ENCODE measurements around the gene CLEC4G.
"Not testable (repeated sequence)": the region's sequence is repeated elsewhere in the genome, so short reads cannot be mapped to it uniquely, and the experiment has no call there.

The CLEC4G gene

DNA sequence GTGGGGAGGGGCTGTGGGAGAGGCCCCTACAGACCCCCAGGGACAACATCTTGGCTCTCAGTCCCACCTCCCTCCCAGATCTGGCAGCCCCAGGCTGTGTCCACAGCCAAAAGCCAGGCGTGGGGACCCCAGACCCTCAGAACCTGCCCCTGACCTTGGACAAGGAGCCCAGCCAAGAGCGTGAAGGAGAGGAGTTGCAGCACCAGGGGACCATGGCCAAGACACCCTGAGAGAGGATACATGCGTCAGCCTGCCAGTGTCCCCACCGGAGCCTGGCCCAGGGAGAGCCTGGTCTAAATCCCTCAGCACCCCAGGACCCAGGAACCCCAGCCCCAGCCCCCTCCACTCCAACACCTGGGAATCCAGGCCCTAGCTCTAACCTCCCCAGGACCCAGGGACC is 14.4 kb upstream of the CLEC4G start:
- not testable (repeated sequence) for DNase-seq

GRCh38 chr19:7744871-7745650 is 13.2 kb upstream of the CLEC4G start:
- no peak for DNase-seq

GRCh38 chr19:7744199-7744786 is 12.4 kb upstream of the CLEC4G start:
- no peak for DNase-seq

GRCh38 chr19:7743425-7743841 is 11.5 kb upstream of the CLEC4G start:
- no peak for DNase-seq

DNA sequence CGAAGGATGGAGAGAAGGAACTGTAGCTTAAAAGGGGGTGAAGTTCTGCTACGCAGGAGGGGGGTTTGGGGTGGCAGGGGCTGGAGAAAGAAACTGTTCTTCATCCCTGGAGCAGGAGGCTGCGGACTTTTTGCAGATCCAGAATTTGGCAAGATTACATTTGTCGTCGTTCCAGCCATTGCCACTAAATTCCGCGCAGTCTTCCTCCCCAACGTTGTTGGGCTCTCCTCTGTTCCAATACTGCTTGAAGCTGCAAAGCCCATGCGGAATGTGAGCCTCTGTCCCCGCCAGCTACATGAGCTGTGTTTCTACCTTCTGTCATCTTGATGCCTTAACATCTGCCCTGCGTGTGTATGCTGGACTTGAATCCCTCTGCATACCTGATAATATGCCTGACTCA is 11.1 kb upstream of the CLEC4G start:
- DNase-seq = no peak

DNA sequence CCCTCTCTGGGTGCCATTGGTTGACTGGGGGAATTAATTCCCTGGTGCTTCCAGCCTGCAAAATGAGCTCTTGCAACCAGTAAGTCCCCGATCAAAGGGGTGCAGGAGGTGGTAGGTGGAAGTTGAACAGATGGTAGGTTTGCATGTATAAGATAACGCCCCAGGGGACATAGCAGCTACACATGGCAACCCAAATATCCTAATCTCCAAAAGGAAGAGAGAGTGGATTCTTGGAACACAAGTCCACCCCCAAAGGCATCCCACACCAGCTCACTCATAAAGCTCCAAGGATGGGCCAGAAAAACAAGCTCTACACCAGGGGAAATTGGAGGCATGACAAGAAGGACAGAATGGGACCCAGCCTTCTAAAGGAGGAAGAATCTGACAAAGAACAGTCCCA is 10.7 kb upstream of the CLEC4G start:
- DNase-seq = no peak

DNA sequence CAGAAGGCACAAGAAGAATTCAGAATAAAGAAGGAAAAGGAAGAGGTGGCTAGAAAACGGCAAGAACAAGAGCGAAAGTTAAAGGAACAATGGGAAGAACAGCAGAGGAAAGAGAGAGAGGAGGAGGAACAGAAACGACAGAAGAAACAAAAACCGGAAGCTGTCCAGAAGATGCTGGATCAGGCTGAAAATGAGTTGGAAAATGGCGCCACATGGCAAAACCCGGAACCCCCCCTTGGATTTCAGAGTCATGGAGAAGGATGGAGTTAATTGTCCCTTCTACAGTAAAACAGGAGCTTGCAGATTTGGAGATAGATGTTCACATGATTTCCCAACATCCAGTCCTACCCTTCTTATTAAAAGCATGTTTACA is 8.8 kb upstream of the CLEC4G start:
- no peak for DNase-seq

DNA sequence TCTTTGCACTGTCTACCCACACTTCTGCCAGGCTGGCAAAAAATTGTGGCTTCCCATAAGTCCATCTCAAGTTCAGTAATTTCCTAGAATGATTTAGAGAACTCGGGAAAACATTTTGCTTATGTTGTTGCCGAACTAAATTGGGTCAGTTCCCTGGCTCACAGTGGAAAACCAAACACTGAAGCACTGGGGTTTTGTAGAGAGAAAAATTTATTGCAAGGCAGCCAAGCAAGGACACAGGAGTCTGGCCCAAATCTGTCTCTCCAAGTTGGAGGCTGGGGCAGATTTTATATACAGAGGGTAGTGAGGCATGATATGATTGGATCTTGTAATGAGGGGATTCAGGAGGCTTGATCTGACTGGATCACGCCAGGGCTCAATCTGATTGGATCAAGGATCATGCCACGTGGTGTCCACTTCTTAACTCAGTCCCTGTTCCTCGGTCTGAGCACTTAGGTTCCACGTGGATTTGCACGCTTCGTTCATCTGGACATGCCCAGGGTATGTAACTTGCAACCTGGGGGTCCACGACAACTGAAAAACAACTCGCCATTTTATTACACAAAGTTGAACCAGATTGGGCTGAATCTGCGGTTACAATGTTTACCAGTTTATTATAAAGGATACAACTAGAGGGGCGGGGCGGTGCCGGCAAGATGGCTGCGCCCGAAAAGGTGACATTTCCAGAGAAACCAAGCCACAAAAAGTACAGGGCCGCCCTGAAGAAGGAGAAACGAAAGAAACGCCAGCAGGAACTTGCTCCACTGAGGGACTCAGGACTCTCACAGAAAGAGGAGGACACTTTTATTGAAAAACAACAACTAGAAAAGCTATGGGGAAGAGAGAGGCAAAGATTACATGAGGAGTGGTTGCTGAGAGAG is 8.1 kb upstream of the CLEC4G start:
- no peak for DNase-seq

GRCh38 chr19:7739211-7739755 is 7.4 kb upstream of the CLEC4G start:
- no peak for DNase-seq

- no peak for DNase-seq
These were observed 6.1 kb upstream of the CLEC4G start for GRCh38 chr19:7738023-7738422.

DNA sequence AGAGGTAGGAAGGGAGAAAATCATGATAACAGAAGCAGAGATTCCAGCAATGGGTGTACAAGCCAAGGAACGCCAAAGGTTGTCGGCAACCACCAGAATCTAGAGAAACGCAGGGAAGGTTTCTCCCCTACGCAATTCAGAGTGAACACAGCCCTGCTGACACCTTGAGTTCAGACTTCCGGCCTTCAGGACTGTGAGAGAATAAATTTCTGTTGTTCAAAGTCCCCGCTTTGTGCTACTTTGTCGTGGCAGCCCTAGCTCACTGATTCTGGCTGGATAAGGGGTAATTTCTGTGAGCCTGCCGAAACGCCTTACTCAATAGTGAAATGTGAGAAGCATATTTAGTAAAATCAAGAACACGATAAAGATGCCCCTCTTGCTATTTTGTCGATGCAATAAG is 5.3 kb upstream of the CLEC4G start:
- no peak for DNase-seq

DNA sequence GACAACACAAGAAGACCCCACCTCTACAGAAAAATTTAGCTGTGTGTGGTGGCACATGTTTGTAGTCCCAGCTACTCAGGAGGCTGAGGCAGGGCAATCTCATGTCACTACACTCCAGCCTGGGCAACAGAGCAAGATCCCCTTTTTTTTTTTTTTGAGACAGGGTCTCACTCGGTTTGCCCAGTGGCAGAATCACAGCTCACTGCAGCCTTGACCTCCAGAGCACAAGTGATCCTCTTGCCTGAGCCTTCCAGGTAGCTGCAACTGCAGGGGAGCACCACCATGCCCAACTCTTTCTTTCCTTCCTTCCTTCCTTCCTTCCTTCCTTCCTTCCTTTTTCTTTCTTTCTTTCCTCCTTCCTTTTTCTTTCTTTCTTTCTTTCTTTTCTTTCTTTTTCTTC is 4.2 kb upstream of the CLEC4G start:
- no peak for DNase-seq

GRCh38 chr19:7734220-7735203 is 2.6 kb upstream of the CLEC4G start:
- DNase-seq = peak; percentile 35

GRCh38 chr19:7733376-7733775 is 1.5 kb upstream of the CLEC4G start:
- DNase-seq = no peak

DNA sequence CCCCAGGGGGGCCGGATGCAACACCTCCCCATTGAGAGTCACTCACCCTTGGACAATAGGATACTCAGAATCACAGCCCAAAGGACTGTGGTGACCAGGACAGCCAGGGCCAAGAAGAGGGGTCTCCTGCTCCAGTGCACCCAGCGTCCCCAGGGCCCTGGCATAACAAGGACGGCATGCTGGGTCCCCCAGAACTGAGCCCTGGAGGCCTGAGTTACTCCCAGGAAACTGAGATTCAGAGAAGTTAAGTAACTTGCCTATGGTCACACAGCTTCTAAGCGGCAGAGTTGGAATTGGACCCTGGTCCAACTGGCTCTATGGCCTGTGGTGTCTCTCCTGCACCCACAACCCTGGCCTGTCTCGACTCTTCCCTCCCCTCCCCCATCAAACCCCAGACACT is 295 bp downstream of the CLEC4G start:
- DNase-seq = no peak

GRCh38 chr19:7731218-7731595 is 703 bp downstream of the CLEC4G start:
- no peak for DNase-seq

GRCh38 chr19:7730286-7731217 is 1.4 kb downstream of the CLEC4G start:
- no peak for DNase-seq

DNA sequence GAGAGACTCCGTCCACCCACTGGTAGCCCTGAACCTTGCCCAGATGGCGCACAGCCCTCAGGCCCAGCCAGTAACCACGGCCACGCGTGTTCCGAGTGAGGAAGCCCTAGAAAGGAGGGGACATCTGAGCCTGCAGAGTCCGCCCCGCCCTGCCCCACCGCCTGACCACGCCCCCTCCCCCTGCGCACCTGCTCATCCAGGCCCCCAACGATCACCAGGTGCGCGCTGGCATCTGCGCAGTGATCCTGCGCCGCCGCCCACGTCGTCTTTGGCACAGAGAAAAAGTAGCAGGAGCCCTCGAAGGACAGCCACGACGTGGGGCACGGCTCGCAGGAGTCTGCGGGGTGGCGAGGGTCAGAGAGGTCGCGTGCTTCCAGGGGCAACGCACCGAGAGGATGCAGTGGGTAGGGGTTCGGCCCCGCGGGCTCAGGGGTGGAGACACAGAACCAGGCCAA is 2.1 kb downstream of the CLEC4G start:
- DNase-seq = no peak

DNA sequence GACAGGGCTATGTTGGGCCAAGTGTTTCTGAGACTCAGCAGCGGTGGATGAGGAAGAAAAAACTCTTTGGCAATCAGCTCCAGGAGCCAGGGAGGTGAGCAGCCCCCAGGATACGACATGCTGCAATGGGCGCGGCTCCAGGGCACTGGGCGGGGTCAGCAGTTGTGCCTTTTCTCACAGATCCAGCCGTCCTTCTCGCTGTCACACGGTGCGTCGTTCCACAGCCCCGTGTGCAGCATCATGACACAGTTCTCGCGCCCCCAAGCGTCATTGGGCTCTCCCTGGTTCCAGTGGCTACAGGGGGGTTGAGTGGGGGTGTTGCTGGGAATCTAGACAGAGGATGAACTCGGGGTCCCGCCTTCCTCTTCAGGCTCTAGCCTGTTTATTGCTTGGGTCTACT is 2.7 kb downstream of the CLEC4G start:
- peak; percentile 28 for DNase-seq

- DNase-seq = no peak
These were observed 6.1 kb downstream of the CLEC4G start for GRCh38 chr19:7725791-7726190.

DNA sequence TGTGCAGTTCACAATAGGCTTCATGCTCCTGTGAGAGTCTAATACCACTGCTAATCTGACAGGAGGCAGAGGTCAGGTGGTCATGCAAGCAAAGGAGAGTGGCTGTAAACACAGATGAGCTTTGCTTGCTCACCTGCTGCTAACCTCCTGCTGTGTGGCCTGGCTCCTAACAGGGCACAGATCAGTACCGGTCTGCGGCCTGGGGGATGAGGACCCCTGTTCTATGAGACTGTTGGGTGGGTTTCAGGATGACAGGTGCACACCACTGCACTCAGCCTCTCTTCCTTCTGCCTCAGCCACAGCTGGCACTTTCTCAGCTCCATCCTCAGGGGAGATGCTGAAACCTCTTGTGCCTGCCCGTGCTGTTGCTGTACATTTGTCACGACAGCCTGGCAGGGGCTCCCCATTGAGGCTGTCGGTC is 9.7 kb downstream of the CLEC4G start:
- no peak for DNase-seq
